Mammary epithelial cell (primary cell): Measurements from ENCODE around the gene LGMN.

ENCODE experiments used
- CTCF ChIP-seq, 2 donors: IDR thresholded peaks in 1 of 2; conservative IDR thresholded peaks in 1 of 2; 2 replicates each; pipeline ENCODE4 v1.5.1; 2011 to 2012; ENCODE audit warnings: inconsistent platforms in 2 of 2, low read length in 2 of 2, mild to moderate bottlenecking in 2 of 2, control low read depth in 1 of 2, low read depth in 1 of 2; ENCODE audit not compliant: insufficient read depth in 1 of 2; ENCODE audit errors: extremely low read depth in 1 of 2
- EZH2 ChIP-seq: IDR thresholded peaks from 2 replicates; pipeline ENCODE4 v1.6.1; 2012; ENCODE audit warnings: low read length, inconsistent platforms, borderline replicate concordance

- no peak for TF ChIP-seq CTCF (conservative IDR thresholded peaks at IDR 0.05 in 1 of 2, IDR thresholded peaks at IDR 0.05 in 1 of 2; ENCODE audit: extremely low read depth in 1 of 2, insufficient read depth in 1 of 2, low read depth in 1 of 2, low read length in 2 of 2)
- no peak for TF ChIP-seq EZH2
These were observed 69.7 kb downstream of the LGMN start for GRCh38 chr14:92678766-92679165.
